NK-92 (cell line): ENCODE results near the gene CYP2S1.
"Not testable (repeated sequence)": the region's sequence is repeated elsewhere in the genome, so short reads cannot be mapped to it uniquely, and the experiment has no call there.

Experiments
- DNase-seq: peaks from one replicate; lab custom pipeline; 2025; ENCODE audit not compliant: unreplicated experiment; lab: John Stamatoyannopoulos, UW

CYP2S1 gene

GRCh38 chr19:41225238-41226052 lies 32.4 kb downstream of the CYP2S1 start:
- DNase-seq: no peak

GRCh38 chr19:41226053-41226873 lies 33.2 kb downstream of the CYP2S1 start:
- DNase-seq: no peak

- no peak for DNase-seq
Observed at GRCh38 chr19:41226874-41227390, 33.9 kb downstream of the CYP2S1 start.

- DNase-seq: no peak
Observed at GRCh38 chr19:41228486-41228885, 35.5 kb downstream of the CYP2S1 start.

- DNase-seq: not testable (repeated sequence)
Observed at GRCh38 chr19:41229338-41229737, 36.3 kb downstream of the CYP2S1 start.

GRCh38 chr19:41230067-41230857 lies 37.2 kb downstream of the CYP2S1 start:
- DNase-seq: no peak

- DNase-seq: no peak
Observed at GRCh38 chr19:41232686-41233085, 39.7 kb downstream of the CYP2S1 start.

- no peak for DNase-seq
Observed at GRCh38 chr19:41233748-41234240, 40.8 kb downstream of the CYP2S1 start.

- no peak for DNase-seq
Observed at GRCh38 chr19:41234512-41235168, 41.6 kb downstream of the CYP2S1 start.

- no peak for DNase-seq
Observed at GRCh38 chr19:41235480-41235879, 42.5 kb downstream of the CYP2S1 start.

- DNase-seq: no peak
Observed at GRCh38 chr19:41238244-41238643, 45.2 kb downstream of the CYP2S1 start.

- no peak for DNase-seq
Observed at GRCh38 chr19:41239363-41239762, 46.3 kb downstream of the CYP2S1 start.

GRCh38 chr19:41239961-41240574 lies 47.0 kb downstream of the CYP2S1 start:
- no peak for DNase-seq

GRCh38 chr19:41241859-41242258 lies 48.8 kb downstream of the CYP2S1 start:
- DNase-seq: no peak

GRCh38 chr19:41244117-41244516 lies 51.1 kb downstream of the CYP2S1 start:
- DNase-seq: no peak

GRCh38 chr19:41245843-41246242 lies 52.8 kb downstream of the CYP2S1 start:
- DNase-seq: no peak

GRCh38 chr19:41248895-41249294 lies 55.9 kb downstream of the CYP2S1 start:
- no peak for DNase-seq

GRCh38 chr19:41249707-41250423 lies 56.8 kb downstream of the CYP2S1 start:
- DNase-seq: no peak

- DNase-seq: no peak
Observed at GRCh38 chr19:41253660-41254059, 60.6 kb downstream of the CYP2S1 start.
